ENCODE data around the gene DENND1B.

The DENND1B gene

DNA sequence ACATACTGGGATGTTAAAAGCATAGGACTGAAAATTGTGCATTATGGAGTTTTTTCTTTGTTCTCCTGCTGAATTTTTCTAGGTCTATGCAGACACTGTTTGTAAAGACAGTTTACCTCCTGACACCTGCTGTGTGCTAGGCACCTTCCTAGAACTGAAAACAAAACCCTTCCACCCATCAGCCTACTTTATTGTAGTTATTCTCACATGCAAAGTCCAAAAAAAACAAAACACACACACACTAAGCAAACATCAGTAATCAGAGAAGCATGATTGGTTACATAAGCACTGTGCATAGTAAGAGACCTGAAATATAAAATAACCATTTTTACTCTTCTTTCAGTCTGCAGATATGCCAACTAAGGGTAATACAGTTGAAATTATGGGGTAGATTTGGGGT, 312.1 kb downstream of the DENND1B start:
- peak; percentile 87 for DNase-seq

DNA sequence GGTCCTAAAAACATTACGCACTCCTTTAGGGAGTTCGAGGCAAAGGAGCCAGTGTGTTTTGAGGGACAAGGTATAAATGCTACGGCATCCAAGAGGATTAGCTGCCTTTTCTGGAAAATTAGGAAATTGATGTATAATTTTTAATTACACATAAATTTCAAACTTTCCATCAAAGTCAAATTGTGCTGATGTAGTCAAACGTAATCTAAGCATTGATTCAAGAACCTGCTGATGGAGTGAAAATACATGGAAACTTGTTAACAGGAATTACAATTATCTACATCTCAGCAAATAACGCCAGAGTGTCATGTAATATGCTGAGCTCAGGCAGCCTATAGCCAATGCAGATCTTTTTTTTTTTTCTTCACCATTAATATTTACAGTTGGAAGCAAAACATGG, 312.7 kb downstream of the DENND1B start:
- no peak for DNase-seq

Data from COR-L47 (cell line).